Activated naive CD4-positive, alpha-beta T cell (primary cell): ENCODE results near the gene FAM171A2.

ENCODE experiments used
- DNase-seq, 4 experiments: peaks; one replicate each; lab custom pipeline; 2025; lab: John Stamatoyannopoulos, UW

Gene FAM171A2

GRCh38 chr17:44361292-44362260 lies 2.1 kb downstream of the FAM171A2 start:
- no peak for DNase-seq

DNA sequence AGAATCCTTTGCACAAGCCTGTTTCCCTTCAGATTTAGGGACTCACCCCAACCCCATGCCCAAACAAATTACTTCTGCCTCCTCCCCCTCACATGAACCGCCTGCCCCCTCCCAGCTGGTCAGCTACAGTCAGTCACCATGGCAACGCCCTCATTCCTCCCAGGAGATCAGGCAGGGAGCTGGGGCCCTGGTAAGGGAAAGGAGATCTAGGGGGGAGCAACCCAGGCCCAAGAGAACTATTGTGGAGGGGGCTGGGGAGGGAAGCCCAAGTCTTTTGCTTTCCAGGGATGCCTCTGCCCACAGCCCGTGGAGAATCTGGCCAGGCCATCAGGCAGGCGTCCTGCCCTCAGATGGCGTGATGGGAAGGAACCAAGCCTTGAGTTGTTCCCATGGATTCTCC lies 2.8 kb downstream of the FAM171A2 start:
- DNase-seq, result no peak

DNA sequence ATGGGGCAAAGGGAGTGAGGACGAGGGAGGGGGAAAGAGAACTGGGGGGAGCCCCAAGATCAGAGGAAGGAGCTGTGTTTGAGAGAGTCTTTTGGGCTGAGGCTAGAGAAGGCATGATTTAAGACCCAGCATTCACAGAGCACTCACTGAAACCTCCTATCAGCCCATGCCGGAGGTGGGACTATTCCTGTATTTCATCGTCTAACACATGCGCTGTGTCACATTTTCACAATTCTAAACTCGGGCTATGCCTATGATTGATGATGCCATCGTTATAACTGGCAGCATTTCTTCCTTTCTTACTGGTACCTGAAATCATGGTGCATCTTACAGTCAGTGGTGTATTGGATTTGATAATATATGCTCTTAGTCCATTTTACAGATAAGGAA lies 3.5 kb downstream of the FAM171A2 start:
- no peak for DNase-seq

- no peak for DNase-seq
These were observed 4.1 kb downstream of the FAM171A2 start for GRCh38 chr17:44359458-44360143.

DNA sequence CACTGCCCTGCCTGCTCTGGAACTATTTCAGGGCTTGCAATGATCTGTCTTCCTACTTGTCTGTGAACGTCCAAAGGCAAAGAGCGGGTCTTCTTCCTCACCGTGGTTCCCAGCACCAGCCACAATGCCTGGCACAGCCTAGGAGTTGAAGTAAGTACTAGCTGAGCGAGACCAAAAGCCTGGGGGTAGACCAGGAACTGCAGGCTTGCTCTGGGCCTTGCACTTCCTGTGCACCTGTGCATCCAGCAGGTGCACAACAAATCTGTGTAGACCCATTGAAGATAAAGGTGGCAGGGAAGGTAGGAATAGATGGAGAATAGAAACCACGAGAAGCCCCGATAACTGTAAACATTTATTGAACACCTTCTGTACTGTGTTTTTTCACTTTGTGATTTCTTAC lies 4.6 kb downstream of the FAM171A2 start:
- DNase-seq, result no peak

GRCh38 chr17:44358066-44358465 lies 5.6 kb downstream of the FAM171A2 start:
- DNase-seq, result no peak

DNA sequence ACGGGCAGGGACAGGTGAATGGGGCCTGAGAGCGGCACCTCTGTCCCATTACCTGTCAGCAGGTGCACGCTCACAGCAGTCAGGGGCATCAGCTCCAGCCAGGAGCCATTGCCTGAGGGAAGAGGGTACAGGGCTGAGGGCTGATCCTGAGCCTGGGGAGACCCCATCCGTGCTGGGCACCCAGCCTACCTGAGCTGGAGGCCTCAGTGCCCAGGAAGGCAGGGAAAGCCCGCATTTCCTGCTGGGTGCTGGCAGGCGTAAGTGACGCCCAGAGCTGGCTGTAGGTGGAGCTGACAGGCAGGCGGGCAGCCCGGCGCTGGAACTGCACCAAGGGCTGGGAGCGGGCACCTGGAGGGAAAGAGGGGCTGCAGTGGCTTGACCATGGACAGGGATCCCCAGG lies 7.4 kb downstream of the FAM171A2 start:
- no peak for DNase-seq

GRCh38 chr17:44355642-44356099 lies 8.0 kb downstream of the FAM171A2 start:
- DNase-seq, result no peak

GRCh38 chr17:44354582-44355561 lies 8.8 kb downstream of the FAM171A2 start:
- DNase-seq, result peak in 3 of 4 experiments; percentile 31 to 59 (median 42)

GRCh38 chr17:44353672-44354331 lies 9.9 kb downstream of the FAM171A2 start:
- no peak for DNase-seq

DNA sequence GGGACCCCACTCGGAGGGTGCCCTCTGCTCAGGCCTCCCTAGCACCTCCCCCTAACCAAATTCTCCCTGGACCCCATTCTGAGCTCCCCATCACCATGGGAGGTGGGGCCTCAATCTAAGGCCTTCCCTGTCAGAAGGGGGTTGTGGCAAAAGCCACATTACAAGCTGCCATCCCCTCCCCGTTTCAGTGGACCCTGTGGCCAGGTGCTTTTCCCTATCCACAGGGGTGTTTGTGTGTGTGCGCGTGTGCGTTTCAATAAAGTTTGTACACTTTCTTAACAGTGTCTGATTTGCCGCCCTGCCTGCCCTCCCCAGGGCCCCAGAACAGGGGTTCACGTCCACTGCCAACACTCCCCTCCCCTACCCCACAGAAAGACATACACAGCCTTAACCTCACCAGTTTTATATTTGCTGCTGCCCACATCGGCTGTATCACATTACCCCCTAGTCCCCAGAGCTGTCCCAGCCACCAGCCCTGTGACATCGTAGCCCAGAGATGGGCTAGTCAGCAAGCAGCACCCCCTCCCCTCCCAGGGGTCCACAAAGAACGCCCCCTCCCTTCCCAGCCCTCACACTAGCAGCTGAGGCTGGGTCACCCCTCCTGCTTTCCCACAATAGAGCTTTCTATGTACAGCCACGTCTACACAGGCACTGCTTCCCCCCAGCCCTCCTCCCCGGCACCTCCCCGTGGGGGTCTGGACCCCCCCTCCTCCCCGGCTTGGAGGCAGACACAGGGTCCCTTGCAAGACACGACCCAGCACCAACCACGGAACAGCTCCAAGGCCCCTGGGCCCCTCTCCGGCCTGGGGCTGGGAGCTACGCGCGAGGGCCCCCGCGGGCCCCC lies 10.6 kb downstream of the FAM171A2 start:
- no peak for DNase-seq

GRCh38 chr17:44351961-44352827 lies 11.5 kb downstream of the FAM171A2 start:
- no peak for DNase-seq

GRCh38 chr17:44351464-44351863 lies 12.2 kb downstream of the FAM171A2 start:
- DNase-seq, result no peak

- DNase-seq, result peak in 3 of 4 experiments; percentile 47 to 67 (median 59)
These were observed 12.9 kb downstream of the FAM171A2 start for GRCh38 chr17:44350733-44351226.

DNA sequence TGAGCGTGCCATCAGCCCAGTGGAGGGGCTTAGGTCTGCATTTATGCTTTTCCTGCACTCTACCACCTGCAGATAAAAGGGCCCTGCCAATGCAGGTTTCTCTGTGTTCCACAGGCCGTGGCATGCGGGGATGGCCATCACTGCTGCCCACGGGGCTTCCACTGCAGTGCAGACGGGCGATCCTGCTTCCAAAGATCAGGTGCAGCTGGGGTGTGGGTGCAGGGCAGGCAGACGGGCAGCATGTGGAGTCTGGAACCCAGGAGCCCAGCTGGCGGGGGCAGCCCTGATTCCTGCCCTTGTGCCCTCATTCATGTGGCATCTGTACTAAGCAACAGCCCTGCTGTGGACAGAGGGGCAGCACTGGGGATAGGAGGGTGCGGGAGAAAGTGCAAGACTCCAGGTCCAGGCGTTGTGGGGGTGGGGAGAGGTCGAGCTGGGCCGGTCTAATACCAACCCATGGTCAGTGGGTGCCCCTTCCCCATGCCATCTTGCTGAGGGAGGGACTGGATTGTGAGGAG lies 14.0 kb downstream of the FAM171A2 start:
- no peak for DNase-seq

DNA sequence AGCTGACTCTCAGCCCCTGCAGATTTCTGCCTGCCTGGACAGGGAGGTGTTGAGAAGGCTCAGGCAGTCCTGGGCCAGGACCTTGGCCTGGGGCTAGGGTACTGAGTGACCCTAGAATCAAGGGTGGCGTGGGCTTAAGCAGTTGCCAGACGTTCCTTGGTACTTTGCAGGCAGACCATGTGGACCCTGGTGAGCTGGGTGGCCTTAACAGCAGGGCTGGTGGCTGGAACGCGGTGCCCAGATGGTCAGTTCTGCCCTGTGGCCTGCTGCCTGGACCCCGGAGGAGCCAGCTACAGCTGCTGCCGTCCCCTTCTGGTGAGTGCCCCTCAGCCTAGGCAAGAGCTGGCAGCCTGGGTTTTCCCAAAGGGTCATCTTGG lies 14.7 kb downstream of the FAM171A2 start:
- no peak for DNase-seq

GRCh38 chr17:44348234-44348987 lies 15.2 kb downstream of the FAM171A2 start:
- DNase-seq, result no peak
